Measurements from ENCODE around the gene MICAL3. TPM values are rescaled to one million over a fixed set of nuclear protein-coding genes. Genes with fewer than 3 reads are reported as not detected.

Gene MICAL3
- total and polyA plus RNA-seq, 7 donors = 9.6 to 94.2 (median 35.0) TPM

GRCh38 chr22:17924076-17924475, 100.3 kb downstream of the MICAL3 start:
- H3K27ac ChIP-seq = peak overlapping the region in 1 of 4 donors; percentile 44
- intact Hi-C loops (cut with DNase I) = no loop called here
- 95 to 99% methylated on average over 7 of the region's 7 CpGs for WGBS, 2 donors
- no peaks in the 10 kb centered on the region for H3K9me3 ChIP-seq
- H3K4me1 ChIP-seq = peaks cover 0 to 88% (median 80%) of the 10 kb centered on the region in 4 donors
- H3K36me3 ChIP-seq = no peaks in the 10 kb centered on the region
- no peaks in the 10 kb centered on the region for H3K27me3 ChIP-seq
- DNase-seq = no peak
- H3K4me3 ChIP-seq = no peak overlapping the region
- TF ChIP-seq POLR2AphosphoS5 (IDR thresholded peaks at IDR 0.05) (no peak), CTCF (IDR thresholded peaks at IDR 0.05) (no peak), POLR2A (IDR thresholded peaks at IDR 0.05) (no peak), EP300 (IDR thresholded peaks at IDR 0.05) (no peak)

- no peaks in the 10 kb centered on the region for H3K27me3 ChIP-seq
- intact Hi-C loops (cut with DNase I) = no loop called here
- peak overlapping the region; percentile 21 to 77 (median 51) for H3K27ac ChIP-seq
- no peak overlapping the region for H3K4me3 ChIP-seq
- no peak for DNase-seq
- no peaks in the 10 kb centered on the region for H3K9me3 ChIP-seq
- no peaks in the 10 kb centered on the region for H3K36me3 ChIP-seq
- peaks cover 0 to 97% (median 84%) of the 10 kb centered on the region in 4 donors for H3K4me1 ChIP-seq
- 55 to 82% methylated on average over 2 of the region's 2 CpGs for WGBS, 2 donors
- TF ChIP-seq EP300 (IDR thresholded peaks at IDR 0.05) (no peak), POLR2AphosphoS5 (IDR thresholded peaks at IDR 0.05) (no peak), POLR2A (IDR thresholded peaks at IDR 0.05) (no peak), CTCF (IDR thresholded peaks at IDR 0.05) (no peak)
Observed at GRCh38 chr22:17922925-17923903, 101.1 kb downstream of the MICAL3 start.

- Histone ChIP-seq H3K36me3 (no peaks in the 10 kb centered on the region), H3K27ac (peak overlapping the region in 3 of 4 donors; percentile 44 to 77 (median 58)), H3K4me1 (peaks cover 0 to 88% (median 83%) of the 10 kb centered on the region in 4 donors), H3K9me3 (no peaks in the 10 kb centered on the region), H3K27me3 (no peaks in the 10 kb centered on the region), H3K4me3 (no peak overlapping the region)
- no peak for DNase-seq
- intact Hi-C loops (cut with DNase I) = no loop called here
- peak in 1 of 4 donors; percentile 12 for TF ChIP-seq POLR2AphosphoS5 (IDR thresholded peaks at IDR 0.05)
- TF ChIP-seq CTCF (IDR thresholded peaks at IDR 0.05) = no peak
- WGBS, 2 donors = 33 to 66% methylated on average over 14 of the region's 14 CpGs
Observed at GRCh38 chr22:17921871-17922821, 102.2 kb downstream of the MICAL3 start.

GRCh38 chr22:17920992-17921650, 103.2 kb downstream of the MICAL3 start:
- Histone ChIP-seq H3K4me3 (no peak overlapping the region), H3K9me3 (no peaks in the 10 kb centered on the region), H3K36me3 (no peaks in the 10 kb centered on the region), H3K4me1 (peaks cover 0 to 78% (median 76%) of the 10 kb centered on the region in 4 donors), H3K27me3 (no peaks in the 10 kb centered on the region), H3K27ac (peak overlapping the region; percentile 27 to 77 (median 56))
- WGBS, 2 donors = 91% methylated on average over 6 of the region's 6 CpGs
- no peak for TF ChIP-seq POLR2A (IDR thresholded peaks at IDR 0.05)
- no peak for TF ChIP-seq EP300 (IDR thresholded peaks at IDR 0.05)
- no peak for TF ChIP-seq CTCF (IDR thresholded peaks at IDR 0.05)
- no peak for TF ChIP-seq POLR2AphosphoS5 (IDR thresholded peaks at IDR 0.05)
- intact Hi-C loops (cut with DNase I) = no loop called here
- no peak for DNase-seq
